Psoas muscle (tissue), 8 donors: ENCODE measurements around the gene CBL. TPM values are rescaled to one million over a fixed set of nuclear protein-coding genes. Genes with fewer than 3 reads are reported as not detected.

ENCODE experiments used
- ATAC-seq, 4 donors: fragments of 200-7000 bp; cut with Tn5 transposase; one replicate each; pipeline ENCODE4 v1.9.1; 2020; ENCODE audit warnings: moderate library complexity in 3 of 4, mild to moderate bottlenecking in 2 of 4
- DNase-seq, 2 donors: peaks; one replicate each; pipeline ENCODE4 v3.0.0-alpha.2; 2020
- H3K27ac ChIP-seq: fragments of 200-600 bp; one replicate; pipeline ENCODE4 v1.8.0; 2022
- H3K27me3 ChIP-seq, 3 donors: fragments of 200-600 bp in 1 of 3; one replicate each; pipeline versions ENCODE4 v1.6.1 to v1.8.0; 2013 to 2022; ENCODE audit warnings: low read length in 2 of 3, mild to moderate bottlenecking in 2 of 3, moderate library complexity in 1 of 3; ENCODE audit not compliant: insufficient read depth in 3 of 3
- H3K36me3 ChIP-seq, 2 donors: fragments of 200-600 bp in 1 of 2; one replicate each; pipeline versions ENCODE4 v1.6.1 to v1.8.0; 2013 to 2022; ENCODE audit warnings: low read depth in 1 of 2, mild to moderate bottlenecking in 1 of 2, moderate library complexity in 1 of 2; ENCODE audit not compliant: insufficient read depth in 1 of 2
- H3K4me1 ChIP-seq: fragments of 200-600 bp; one replicate; pipeline ENCODE4 v1.8.0; 2022
- H3K4me3 ChIP-seq: fragments of 200-600 bp; one replicate; pipeline ENCODE4 v1.8.0; 2022; ENCODE audit warnings: mild to moderate bottlenecking
- H3K9me3 ChIP-seq: fragments of 200-600 bp; one replicate; pipeline ENCODE4 v1.8.0; 2022
- CTCF ChIP-seq: fragments of 200-600 bp; IDR thresholded peaks from one replicate; pipeline ENCODE4 v1.8.0; 2022; ENCODE audit warnings: antibody characterized with exemption
- WGBS, 3 donors: extraction: QIAGEN DNeasy Blood & Tissue Kit; methylation state at CpG; one replicate each; pipeline versions ENCODE4 v1.1.6 to v1.1.7; 2013; 5-methylcytosine and 5-hydroxymethylcytosine counted together
- intact Hi-C, 2 donors: fragments of 100-400 bp; cut with DNase I; formaldehyde crosslinking; loops; one replicate each; pipeline versions ENCODE4 v1.11.0 to v1.14.2; 2022
- polyA plus RNA-seq, 3 donors: library from polyadenylated mRNA; stranded (reverse); fragments of 200-250 nt; gene quantifications; one replicate each; pipeline ENCODE4 v1.2.3, GENCODE V29; 2013
- total RNA-seq, 4 donors: library from RNA; stranded (reverse); fragmentation: NEBNext Ultra II Directional in 2 of 4; extraction: Animal tissue kit (Norgen Biotek cat#: 25700) in 2 of 4; gene quantifications; one replicate each; pipeline versions ENCODE4 v1.2.1 to v1.2.4, GENCODE V29; 2021 to 2023
- donor health status: healthy with polysubstance abuse.
- donor health status: DM: no; HTN: no; CAD: no; lungs with moderate emphysema.
- donor health status: Bipolar disorder and iron deficiency.
- donor health status: healthy.
- donor health status: DM: yes; HTN: yes; CAD: no.
- donor health status: DM: no; HTN: no; CAD: no.
- donor health status: DM: no; HTN: no; CAD: no.
- donor health status: DM: yes; HTN: yes; CAD: no.

The CBL gene
- total and polyA plus RNA-seq, 7 donors, result 0.94 to 7.6 (median 3.6) TPM

GRCh38 chr11:119306373-119306890 is 100.3 kb downstream of the CBL start:
- peak; percentile 51 to 85 (median 80) for ATAC-seq
- Histone ChIP-seq H3K4me1 (peaks cover 56% of the 10 kb centered on the region), H3K27ac (peak overlapping the region; percentile 89), H3K9me3 (no peaks in the 10 kb centered on the region), H3K36me3 (peaks cover 0 to 55% of the 10 kb centered on the region in 2 donors), H3K27me3 (no peaks in the 10 kb centered on the region), H3K4me3 (no peak overlapping the region)
- intact Hi-C loops, result no loop called here
- 44 to 73% (median 55%) methylated on average over 5 of the region's 5 CpGs for WGBS, 3 donors
- TF ChIP-seq CTCF, result no peak
- DNase-seq, result peak; percentile 47 to 68

- peak; percentile 27 for TF ChIP-seq CTCF
- DNase-seq, result no peak
- H3K4me3 ChIP-seq, result no peak overlapping the region
- H3K27ac ChIP-seq, result peak overlapping the region; percentile 89
- H3K27me3 ChIP-seq, result no peaks in the 10 kb centered on the region
- no peaks in the 10 kb centered on the region for H3K9me3 ChIP-seq
- 53 to 73% (median 71%) methylated on average over 1 of the region's 1 CpG for WGBS, 3 donors
- peak in 1 of 4 donors; percentile 27 for ATAC-seq
- H3K36me3 ChIP-seq, result peaks cover 0 to 57% of the 10 kb centered on the region in 2 donors
- intact Hi-C loops, result no loop called here
- peaks cover 48% of the 10 kb centered on the region for H3K4me1 ChIP-seq
These were observed 101.1 kb downstream of the CBL start for GRCh38 chr11:119307219-119307618.

- no peak overlapping the region for H3K4me3 ChIP-seq
- peaks cover 40% of the 10 kb centered on the region for H3K4me1 ChIP-seq
- TF ChIP-seq CTCF, result no peak
- peaks cover 2 to 60% of the 10 kb centered on the region in 2 donors for H3K36me3 ChIP-seq
- intact Hi-C loops, result no loop called here
- no peaks in the 10 kb centered on the region for H3K27me3 ChIP-seq
- 61 to 67% (median 65%) methylated on average over 5 of the region's 5 CpGs for WGBS, 3 donors
- ATAC-seq (no peak), DNase-seq (no peak)
- H3K27ac ChIP-seq, result peak overlapping the region; percentile 89
- no peaks in the 10 kb centered on the region for H3K9me3 ChIP-seq
These were observed 101.8 kb downstream of the CBL start for GRCh38 chr11:119307974-119308373.

- no peak for TF ChIP-seq CTCF
- H3K27me3 ChIP-seq, result no peaks in the 10 kb centered on the region
- peaks cover 27% of the 10 kb centered on the region for H3K4me1 ChIP-seq
- peaks cover 2 to 52% of the 10 kb centered on the region in 2 donors for H3K36me3 ChIP-seq
- H3K27ac ChIP-seq, result no peak overlapping the region
- ATAC-seq, result no peak
- DNase-seq, result no peak
- intact Hi-C loops, result no loop called here
- H3K9me3 ChIP-seq, result no peaks in the 10 kb centered on the region
- 90 to 93% (median 91%) methylated on average over 11 of the region's 11 CpGs for WGBS, 3 donors
- no peak overlapping the region for H3K4me3 ChIP-seq
These were observed 103.3 kb downstream of the CBL start for GRCh38 chr11:119309411-119309810.
